ENCODE results near the gene MIP. TPM values are rescaled to one million over a fixed set of nuclear protein-coding genes. Genes with fewer than 3 reads are reported as not detected.

MIP gene
- total and polyA plus RNA-seq, 2 of the 13 experiments (the other 11 are each of a cell fraction or from before 2014, with no cell fraction given) = not detected

DNA sequence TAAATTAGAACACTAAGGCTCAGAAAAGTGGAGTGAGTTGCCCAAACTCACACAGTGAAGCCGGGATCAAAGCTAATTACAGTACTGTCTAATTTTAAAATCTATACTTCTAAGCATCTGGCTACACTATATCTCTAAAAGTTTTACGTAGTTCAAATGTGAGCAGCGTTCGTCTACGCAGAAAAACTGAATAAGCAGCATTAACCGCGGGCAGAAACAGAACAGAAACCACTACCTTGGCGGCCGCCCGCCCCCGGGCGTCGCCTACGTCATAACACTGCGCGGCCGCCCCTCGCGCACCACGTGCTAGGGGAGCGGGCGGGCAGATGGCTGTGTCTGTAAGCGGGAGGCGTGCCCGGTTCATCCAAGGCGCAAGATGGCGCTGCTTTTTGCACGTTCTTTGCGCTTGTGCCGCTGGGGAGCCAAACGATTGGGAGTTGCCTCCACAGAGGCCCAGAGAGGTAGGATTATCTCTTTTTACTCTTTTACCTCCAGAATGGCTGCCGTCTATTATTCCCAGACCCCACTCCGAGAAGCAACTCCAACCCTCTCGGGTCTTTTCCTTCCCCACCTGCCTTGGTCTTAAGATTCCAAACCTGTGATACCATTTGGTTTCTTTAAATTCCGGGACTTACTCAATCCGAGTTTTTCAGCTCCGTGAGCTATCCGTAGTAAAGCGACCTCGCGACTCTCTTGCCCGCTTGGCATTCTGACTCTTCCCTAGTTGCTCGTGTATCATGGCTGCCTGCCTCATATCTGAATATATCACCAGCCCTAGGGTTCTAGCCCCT, 14.0 kb upstream of the MIP start, which contains the start of gene SPRYD4 (continued):
- no peak for TF ChIP-seq TAF15 (IDR thresholded peaks at IDR 0.05; ENCODE audit: low read depth, low read length, poor library complexity, severe bottlenecking)
- TF ChIP-seq SMARCC2 (IDR thresholded peaks at IDR 0.05) = no peak
- peak; percentile 90 for TF ChIP-seq RELA (CRISPR knock-in tag; IDR thresholded peaks at IDR 0.05)
- 0 out of 2 replicates have a peak, but pooled peaks have one; percentile 74 for TF ChIP-seq MIER2 (CRISPR knock-in tag; IDR thresholded peaks at IDR 0.05)
- TF ChIP-seq, protein P1, sequence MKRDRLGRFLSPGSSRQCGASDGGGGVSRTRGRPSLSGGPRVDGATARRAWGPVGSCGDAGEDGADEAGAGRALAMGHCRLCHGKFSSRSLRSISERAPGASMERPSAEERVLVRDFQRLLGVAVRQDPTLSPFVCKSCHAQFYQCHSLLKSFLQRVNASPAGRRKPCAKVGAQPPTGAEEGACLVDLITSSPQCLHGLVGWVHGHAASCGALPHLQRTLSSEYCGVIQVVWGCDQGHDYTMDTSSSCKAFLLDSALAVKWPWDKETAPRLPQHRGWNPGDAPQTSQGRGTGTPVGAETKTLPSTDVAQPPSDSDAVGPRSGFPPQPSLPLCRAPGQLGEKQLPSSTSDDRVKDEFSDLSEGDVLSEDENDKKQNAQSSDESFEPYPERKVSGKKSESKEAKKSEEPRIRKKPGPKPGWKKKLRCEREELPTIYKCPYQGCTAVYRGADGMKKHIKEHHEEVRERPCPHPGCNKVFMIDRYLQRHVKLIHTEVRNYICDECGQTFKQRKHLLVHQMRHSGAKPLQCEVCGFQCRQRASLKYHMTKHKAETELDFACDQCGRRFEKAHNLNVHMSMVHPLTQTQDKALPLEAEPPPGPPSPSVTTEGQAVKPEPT (CRISPR knock-in tag; IDR thresholded peaks at IDR 0.05; ENCODE audit: low read depth) = peak; percentile 90
- 0 out of 2 replicates have a peak, but pooled peaks have one; percentile 52 for TF ChIP-seq RNF2 (conservative IDR thresholded peaks at IDR 0.05; ENCODE audit: low read depth)
- TF ChIP-seq, protein P2, sequence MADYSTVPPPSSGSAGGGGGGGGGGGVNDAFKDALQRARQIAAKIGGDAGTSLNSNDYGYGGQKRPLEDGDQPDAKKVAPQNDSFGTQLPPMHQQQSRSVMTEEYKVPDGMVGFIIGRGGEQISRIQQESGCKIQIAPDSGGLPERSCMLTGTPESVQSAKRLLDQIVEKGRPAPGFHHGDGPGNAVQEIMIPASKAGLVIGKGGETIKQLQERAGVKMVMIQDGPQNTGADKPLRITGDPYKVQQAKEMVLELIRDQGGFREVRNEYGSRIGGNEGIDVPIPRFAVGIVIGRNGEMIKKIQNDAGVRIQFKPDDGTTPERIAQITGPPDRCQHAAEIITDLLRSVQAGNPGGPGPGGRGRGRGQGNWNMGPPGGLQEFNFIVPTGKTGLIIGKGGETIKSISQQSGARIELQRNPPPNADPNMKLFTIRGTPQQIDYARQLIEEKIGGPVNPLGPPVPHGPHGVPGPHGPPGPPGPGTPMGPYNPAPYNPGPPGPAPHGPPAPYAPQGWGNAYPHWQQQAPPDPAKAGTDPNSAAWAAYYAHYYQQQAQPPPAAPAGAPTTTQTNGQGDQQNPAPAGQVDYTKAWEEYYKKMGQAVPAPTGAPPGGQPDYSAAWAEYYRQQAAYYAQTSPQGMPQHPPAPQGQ (CRISPR knock-in tag; IDR thresholded peaks at IDR 0.05; ENCODE audit: borderline replicate concordance) = no peak
- TF ChIP-seq ZNF446 (CRISPR knock-in tag; IDR thresholded peaks at IDR 0.05) = 0 out of 2 replicates have a peak, but pooled peaks have one; percentile 81
- peak; percentile 97 for TF ChIP-seq HDAC1 (CRISPR knock-in tag; IDR thresholded peaks at IDR 0.05)
- no peak for TF ChIP-seq CENPT (CRISPR knock-in tag; IDR thresholded peaks at IDR 0.05; ENCODE audit: low read depth)
- TF ChIP-seq POLR2AphosphoS5 (IDR thresholded peaks at IDR 0.05; ENCODE audit: low read depth, low read length) = peak; percentile 83
- TF ChIP-seq, protein P3, sequence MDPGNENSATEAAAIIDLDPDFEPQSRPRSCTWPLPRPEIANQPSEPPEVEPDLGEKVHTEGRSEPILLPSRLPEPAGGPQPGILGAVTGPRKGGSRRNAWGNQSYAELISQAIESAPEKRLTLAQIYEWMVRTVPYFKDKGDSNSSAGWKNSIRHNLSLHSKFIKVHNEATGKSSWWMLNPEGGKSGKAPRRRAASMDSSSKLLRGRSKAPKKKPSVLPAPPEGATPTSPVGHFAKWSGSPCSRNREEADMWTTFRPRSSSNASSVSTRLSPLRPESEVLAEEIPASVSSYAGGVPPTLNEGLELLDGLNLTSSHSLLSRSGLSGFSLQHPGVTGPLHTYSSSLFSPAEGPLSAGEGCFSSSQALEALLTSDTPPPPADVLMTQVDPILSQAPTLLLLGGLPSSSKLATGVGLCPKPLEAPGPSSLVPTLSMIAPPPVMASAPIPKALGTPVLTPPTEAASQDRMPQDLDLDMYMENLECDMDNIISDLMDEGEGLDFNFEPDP (CRISPR knock-in tag; conservative IDR thresholded peaks at IDR 0.05) = 0 out of 2 replicates have a peak, but pooled peaks have one; percentile 55
- TF ChIP-seq, protein P4, sequence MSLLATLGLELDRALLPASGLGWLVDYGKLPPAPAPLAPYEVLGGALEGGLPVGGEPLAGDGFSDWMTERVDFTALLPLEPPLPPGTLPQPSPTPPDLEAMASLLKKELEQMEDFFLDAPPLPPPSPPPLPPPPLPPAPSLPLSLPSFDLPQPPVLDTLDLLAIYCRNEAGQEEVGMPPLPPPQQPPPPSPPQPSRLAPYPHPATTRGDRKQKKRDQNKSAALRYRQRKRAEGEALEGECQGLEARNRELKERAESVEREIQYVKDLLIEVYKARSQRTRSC (CRISPR knock-in tag; IDR thresholded peaks at IDR 0.05; ENCODE audit: low read depth) = 0 out of 2 replicates have a peak, but pooled peaks have one; percentile 41
- TF ChIP-seq ZNF205 (CRISPR knock-in tag; IDR thresholded peaks at IDR 0.05) = peak; percentile 81
- TF ChIP-seq, protein P5, sequence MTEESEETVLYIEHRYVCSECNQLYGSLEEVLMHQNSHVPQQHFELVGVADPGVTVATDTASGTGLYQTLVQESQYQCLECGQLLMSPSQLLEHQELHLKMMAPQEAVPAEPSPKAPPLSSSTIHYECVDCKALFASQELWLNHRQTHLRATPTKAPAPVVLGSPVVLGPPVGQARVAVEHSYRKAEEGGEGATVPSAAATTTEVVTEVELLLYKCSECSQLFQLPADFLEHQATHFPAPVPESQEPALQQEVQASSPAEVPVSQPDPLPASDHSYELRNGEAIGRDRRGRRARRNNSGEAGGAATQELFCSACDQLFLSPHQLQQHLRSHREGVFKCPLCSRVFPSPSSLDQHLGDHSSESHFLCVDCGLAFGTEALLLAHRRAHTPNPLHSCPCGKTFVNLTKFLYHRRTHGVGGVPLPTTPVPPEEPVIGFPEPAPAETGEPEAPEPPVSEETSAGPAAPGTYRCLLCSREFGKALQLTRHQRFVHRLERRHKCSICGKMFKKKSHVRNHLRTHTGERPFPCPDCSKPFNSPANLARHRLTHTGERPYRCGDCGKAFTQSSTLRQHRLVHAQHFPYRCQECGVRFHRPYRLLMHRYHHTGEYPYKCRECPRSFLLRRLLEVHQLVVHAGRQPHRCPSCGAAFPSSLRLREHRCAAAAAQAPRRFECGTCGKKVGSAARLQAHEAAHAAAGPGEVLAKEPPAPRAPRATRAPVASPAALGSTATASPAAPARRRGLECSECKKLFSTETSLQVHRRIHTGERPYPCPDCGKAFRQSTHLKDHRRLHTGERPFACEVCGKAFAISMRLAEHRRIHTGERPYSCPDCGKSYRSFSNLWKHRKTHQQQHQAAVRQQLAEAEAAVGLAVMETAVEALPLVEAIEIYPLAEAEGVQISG (CRISPR knock-in tag; IDR thresholded peaks at IDR 0.05) = peak; percentile 99
- TF ChIP-seq SYNCRIP (IDR thresholded peaks at IDR 0.05; ENCODE audit: insufficient read depth, low read depth, low read length) = no peak
- peak; percentile 74; the same call in 1 of the 2 replicates for TF ChIP-seq HOXA5 (CRISPR knock-in tag; IDR thresholded peaks at IDR 0.05)
- TF ChIP-seq ZFP37 (CRISPR knock-in tag; IDR thresholded peaks at IDR 0.05; ENCODE audit: borderline replicate concordance) = peak; percentile 66; the same call in 1 of the 2 replicates

Data from HepG2 (cell line).